Choroid plexus epithelial cell (primary cell): ENCODE data around the gene AZGP1.
"Not testable (repeated sequence)": the region's sequence is repeated elsewhere in the genome, so short reads cannot be mapped to it uniquely, and the experiment has no call there.

Source experiments
- DNase-seq: peaks from one replicate; pipeline ENCODE4 v3.0.0-alpha.2; 2010; ENCODE audit warnings: low read depth
- H3K4me3 ChIP-seq: 2 replicates; pipeline ENCODE4 v1.5.1; 2011; ENCODE audit warnings: low read depth, mild to moderate bottlenecking, control low read depth, low read length, moderate library complexity
- TF ChIP-seq, protein P1 (sequence below): conservative IDR thresholded peaks from 2 replicates; pipeline ENCODE4 v1.5.1; 2011; ENCODE audit warnings: low read depth, mild to moderate bottlenecking, control low read depth, inconsistent platforms, low read length, moderate library complexity

The AZGP1 gene

DNA sequence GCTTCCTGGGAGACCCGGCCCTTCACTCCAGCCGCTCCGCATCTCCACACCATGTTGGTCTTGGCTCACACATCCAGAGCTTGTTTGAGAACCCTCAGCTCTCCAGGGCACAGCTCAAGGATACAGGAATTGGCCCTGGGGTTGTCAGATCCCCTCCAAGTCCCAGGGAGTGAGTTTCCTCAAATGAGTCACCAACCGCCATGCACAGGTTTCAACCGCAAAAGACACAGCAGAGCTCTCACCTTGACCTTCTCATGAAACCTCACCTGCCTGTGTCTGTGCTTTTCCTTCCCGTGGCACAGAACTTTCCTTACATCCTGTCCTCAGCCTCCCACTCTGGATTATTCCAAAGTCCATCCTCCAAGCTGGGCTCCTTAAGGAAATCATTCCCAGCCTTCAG is 20.6 kb downstream of the AZGP1 start:
- no peak for DNase-seq
- no peak overlapping the region for H3K4me3 ChIP-seq
- TF ChIP-seq, protein P1, sequence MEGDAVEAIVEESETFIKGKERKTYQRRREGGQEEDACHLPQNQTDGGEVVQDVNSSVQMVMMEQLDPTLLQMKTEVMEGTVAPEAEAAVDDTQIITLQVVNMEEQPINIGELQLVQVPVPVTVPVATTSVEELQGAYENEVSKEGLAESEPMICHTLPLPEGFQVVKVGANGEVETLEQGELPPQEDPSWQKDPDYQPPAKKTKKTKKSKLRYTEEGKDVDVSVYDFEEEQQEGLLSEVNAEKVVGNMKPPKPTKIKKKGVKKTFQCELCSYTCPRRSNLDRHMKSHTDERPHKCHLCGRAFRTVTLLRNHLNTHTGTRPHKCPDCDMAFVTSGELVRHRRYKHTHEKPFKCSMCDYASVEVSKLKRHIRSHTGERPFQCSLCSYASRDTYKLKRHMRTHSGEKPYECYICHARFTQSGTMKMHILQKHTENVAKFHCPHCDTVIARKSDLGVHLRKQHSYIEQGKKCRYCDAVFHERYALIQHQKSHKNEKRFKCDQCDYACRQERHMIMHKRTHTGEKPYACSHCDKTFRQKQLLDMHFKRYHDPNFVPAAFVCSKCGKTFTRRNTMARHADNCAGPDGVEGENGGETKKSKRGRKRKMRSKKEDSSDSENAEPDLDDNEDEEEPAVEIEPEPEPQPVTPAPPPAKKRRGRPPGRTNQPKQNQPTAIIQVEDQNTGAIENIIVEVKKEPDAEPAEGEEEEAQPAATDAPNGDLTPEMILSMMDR, result no peak

DNA sequence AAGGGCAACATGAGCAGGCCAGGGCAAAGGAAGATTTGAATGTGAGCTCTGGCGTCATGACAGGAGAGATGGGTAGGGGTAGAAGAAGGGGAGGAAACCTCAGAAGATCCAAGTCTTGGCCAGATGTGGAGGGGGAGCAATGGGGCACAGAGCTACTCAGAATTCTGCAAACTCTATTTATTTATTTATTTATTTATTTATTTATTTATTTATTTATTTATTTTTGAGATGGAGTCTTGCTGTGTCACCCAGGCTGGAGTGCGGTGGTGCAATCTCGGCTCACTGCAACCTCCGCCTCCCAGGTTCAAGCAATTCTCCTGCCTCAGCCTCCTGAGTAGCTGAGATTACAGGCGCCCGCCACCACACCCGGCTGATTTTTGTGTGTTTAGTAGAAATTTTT is 21.2 kb downstream of the AZGP1 start:
- not testable (repeated sequence) for H3K4me3 ChIP-seq, DNase-seq

DNA sequence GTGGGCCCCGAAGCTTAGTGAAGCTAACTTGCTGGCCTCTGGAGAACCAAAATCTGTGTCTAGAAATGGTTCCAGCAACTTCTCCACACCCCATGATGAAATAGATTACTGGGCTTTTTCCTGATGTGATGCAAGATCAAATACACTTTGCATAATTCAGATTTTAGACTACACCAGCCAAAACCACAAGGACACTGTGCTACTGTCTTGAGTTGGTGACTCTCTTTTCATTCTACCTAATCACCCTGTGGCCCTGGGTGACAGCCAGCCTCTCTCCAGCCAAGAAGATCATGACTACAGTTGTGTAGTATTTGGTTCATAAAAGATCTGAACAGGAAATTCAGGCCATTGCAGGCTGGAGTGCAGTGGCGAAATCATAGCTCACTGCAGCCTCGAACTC is 22.2 kb downstream of the AZGP1 start:
- DNase-seq, result peak; percentile 42
- TF ChIP-seq, protein P1, result no peak
- H3K4me3 ChIP-seq, result no peak overlapping the region

DNA sequence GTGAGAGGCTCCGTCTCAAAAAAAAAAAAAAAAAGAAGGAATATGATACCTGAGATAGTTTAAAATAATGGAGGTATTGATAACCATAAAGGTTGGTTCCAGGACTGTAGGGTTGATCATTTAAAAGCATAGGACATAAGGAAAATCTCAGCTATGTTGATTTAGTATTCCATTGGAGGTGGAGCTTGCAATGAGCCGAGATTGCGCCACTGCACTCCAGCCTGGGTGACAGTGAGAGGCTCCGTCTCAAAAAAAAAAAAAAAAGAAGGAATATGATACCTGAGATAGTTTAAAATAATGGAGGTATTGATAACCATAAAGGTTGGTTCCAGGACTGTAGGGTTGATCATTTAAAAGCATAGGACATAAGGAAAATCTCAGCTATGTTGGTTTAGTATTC is 23.2 kb downstream of the AZGP1 start:
- not testable (repeated sequence) for DNase-seq, H3K4me3 ChIP-seq

DNA sequence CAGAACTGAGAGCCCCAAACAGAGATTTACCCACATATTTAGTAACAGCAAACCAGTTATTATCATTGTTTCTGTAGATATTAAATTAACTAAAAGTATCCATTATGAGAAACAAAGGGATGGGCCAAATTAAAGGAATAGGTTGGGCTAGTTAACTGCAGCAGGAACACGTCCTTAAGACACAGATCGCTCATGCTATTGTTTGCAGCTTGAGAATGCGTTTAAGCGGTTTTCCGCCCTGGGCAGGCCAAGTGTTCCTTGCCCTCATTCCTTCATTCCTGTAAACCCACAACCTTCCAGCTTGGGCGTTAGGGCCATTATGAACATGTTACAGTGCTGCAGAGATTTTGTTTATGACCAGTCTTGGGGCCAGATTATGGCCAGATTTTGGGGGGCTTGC is 25.0 kb downstream of the AZGP1 start:
- not testable (repeated sequence) for H3K4me3 ChIP-seq, DNase-seq

DNA sequence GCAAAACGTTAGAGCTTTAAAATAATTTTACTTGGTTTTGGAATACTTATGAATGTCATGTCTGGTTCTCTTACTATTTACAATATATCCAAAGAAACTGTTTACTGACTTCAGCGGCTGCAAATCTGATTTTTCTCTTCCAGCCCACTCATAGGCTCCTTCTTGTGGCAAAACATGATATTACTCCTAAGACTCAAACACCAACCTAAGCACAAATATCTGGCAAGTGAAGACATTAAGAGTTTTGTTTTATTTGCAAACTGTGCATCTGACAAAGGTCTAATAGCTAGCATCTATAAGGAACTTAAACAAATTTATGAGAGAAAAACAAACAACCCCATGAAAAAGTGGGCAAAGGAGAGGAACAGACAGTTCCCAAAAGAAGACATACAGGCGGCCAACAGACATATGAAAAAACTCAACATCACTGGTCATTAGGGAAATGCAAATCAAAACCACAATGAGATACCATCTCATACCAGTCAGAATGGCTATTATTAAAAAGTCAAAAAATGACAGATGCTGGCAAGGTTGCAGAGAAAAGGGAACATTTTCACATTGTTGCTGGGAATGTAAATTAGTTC is 26.1 kb downstream of the AZGP1 start:
- H3K4me3 ChIP-seq, result no peak overlapping the region
- TF ChIP-seq, protein P1, result peak; percentile 60
- peak; percentile 56 for DNase-seq

DNA sequence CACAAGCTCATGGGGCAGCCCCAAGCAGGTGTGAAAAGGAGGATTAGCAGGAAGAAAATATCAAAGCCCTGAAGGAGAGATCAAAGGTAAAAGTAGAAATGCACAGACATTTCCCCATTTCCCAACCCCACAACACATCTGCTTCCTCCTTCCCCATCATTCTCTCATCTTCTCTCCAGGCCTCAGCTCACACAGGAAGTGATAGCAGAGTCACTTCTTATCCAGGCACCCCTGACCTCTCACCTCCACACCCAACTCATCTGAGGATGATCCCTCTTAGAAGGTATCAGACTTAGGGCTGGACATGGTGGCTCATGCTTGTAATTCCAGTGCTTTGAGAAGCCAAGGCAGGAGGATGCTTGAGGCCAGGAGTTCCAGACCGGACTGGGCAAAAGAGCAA is 28.2 kb downstream of the AZGP1 start:
- TF ChIP-seq, protein P1, result no peak
- no peak overlapping the region for H3K4me3 ChIP-seq
- no peak for DNase-seq

DNA sequence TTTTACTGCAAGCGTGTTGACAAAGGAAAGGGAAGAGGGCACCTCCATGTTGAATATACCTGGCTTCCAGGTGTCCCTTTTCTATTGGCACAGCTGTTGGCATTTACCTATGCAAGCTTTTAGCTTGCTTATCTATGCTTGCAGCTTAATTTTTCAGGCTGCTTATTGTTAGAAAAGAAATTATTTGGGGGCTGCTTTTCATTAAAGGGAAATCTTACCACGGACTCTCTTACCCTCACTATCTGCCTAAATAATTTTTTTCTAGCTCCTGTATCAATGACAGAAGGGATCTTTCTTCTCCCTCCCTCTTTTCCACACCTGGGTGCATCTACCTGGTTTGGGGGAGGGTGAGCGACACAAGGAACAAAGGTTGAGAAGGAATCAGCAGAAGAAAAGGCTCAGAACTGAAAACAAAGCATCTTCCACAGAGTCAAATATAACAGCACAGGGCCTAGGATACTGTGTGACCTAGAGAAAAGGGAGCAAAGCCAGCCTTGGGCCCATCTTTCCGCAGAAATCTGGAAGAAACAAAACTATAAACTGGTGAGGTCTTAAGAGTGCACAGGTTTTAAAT is 31.2 kb downstream of the AZGP1 start:
- no peak overlapping the region for H3K4me3 ChIP-seq
- TF ChIP-seq, protein P1, result no peak

More for the DNA sequence above, 31.2 kb downstream of the AZGP1 start:
- DNase-seq, result no peak
